GM18517 (cell line): ENCODE results near the gene C4orf36.
A peak's percentile ranks its signal among the peaks of the same experiment; 100 is the strongest.
"Not testable (repeated sequence)": the region's sequence is repeated elsewhere in the genome, so short reads cannot be mapped to it uniquely, and the experiment has no call there.

Experiments used
- ATAC-seq: cut with Tn5 transposase; IDR thresholded peaks from one replicate; pipeline ENCODE4 v1.9.1; 2021; ENCODE audit warnings: mild to moderate bottlenecking, moderate library complexity; ENCODE audit not compliant: unreplicated experiment

Gene C4orf36

GRCh38 chr4:86917212-86918039 is 25.2 kb upstream of the C4orf36 start:
- ATAC-seq: no peak

GRCh38 chr4:86916392-86916791 is 24.2 kb upstream of the C4orf36 start:
- ATAC-seq: no peak

GRCh38 chr4:86910820-86911684 is 18.8 kb upstream of the C4orf36 start:
- ATAC-seq: no peak

- ATAC-seq: no peak
Observed at GRCh38 chr4:86910369-86910768, 18.1 kb upstream of the C4orf36 start.

- no peak for ATAC-seq
Observed at GRCh38 chr4:86909546-86910295, 17.5 kb upstream of the C4orf36 start.

GRCh38 chr4:86908251-86908657 is 16.0 kb upstream of the C4orf36 start:
- no peak for ATAC-seq

GRCh38 chr4:86901864-86902263 is 9.6 kb upstream of the C4orf36 start:
- no peak for ATAC-seq

GRCh38 chr4:86898562-86898961 is 6.3 kb upstream of the C4orf36 start:
- no peak for ATAC-seq

- ATAC-seq: no peak
Observed at GRCh38 chr4:86896596-86896995, 4.4 kb upstream of the C4orf36 start.

GRCh38 chr4:86895692-86896488 is 3.7 kb upstream of the C4orf36 start:
- ATAC-seq: peak; percentile 77

- ATAC-seq: no peak
Observed at GRCh38 chr4:86894455-86894854, 2.2 kb upstream of the C4orf36 start.

GRCh38 chr4:86893136-86893535 is 914 bp upstream of the C4orf36 start:
- no peak for ATAC-seq

GRCh38 chr4:86892636-86892960 is 376 bp upstream of the C4orf36 start:
- no peak for ATAC-seq

GRCh38 chr4:86890790-86891189 is 1.4 kb downstream of the C4orf36 start:
- ATAC-seq: no peak

- no peak for ATAC-seq
Observed at GRCh38 chr4:86879641-86880040, 12.6 kb downstream of the C4orf36 start.

GRCh38 chr4:86878640-86879039 is 13.6 kb downstream of the C4orf36 start:
- ATAC-seq: no peak

- ATAC-seq: no peak
Observed at GRCh38 chr4:86876894-86877685, 15.1 kb downstream of the C4orf36 start.

- not testable (repeated sequence) for ATAC-seq
Observed at GRCh38 chr4:86875436-86875835, 16.8 kb downstream of the C4orf36 start.

- ATAC-seq: no peak
Observed at GRCh38 chr4:86872135-86872534, 20.1 kb downstream of the C4orf36 start.
